GM23338 (cell line): ENCODE results near the gene CDC42BPA. TPM values are rescaled to one million over a fixed set of nuclear protein-coding genes. Genes with fewer than 3 reads are reported as not detected.
A peak's percentile ranks its signal among the peaks of the same experiment; 100 is the strongest.

ENCODE experiments used
- ATAC-seq: fragments of 200-7000 bp; cut with Tn5 transposase; 3 replicates; pipeline ENCODE4 v1.9.1; 2020
- DNase-seq: peaks from one replicate; pipeline ENCODE4 v3.0.0-alpha.2; 2015; ENCODE audit warnings: low spot score
- H2AFZ ChIP-seq: fragments of 200-600 bp; sonication (generic); 2 replicates; pipeline ENCODE4 v1.8.0; 2016; ENCODE audit warnings: antibody characterized with exemption, mild to moderate bottlenecking, moderate library complexity
- H3F3A ChIP-seq: fragments of 200-600 bp; sonication (generic); replicated peaks from 2 replicates; pipeline ENCODE4 v1.8.0; 2017; ENCODE audit warnings: antibody characterized with exemption, mixed run types, low read depth
- H3K27ac ChIP-seq: fragments of 200-600 bp; sonication (generic); 2 replicates; pipeline ENCODE4 v1.6.1; 2016; ENCODE audit warnings: low read depth
- H3K27me3 ChIP-seq: fragments of 200-600 bp; sonication (generic); 2 replicates; pipeline ENCODE4 v1.8.0; 2016; ENCODE audit warnings: mild to moderate bottlenecking, mixed run types, moderate library complexity; ENCODE audit not compliant: insufficient read depth
- H3K36me3 ChIP-seq: fragments of 200-600 bp; sonication (generic); 2 replicates; pipeline ENCODE4 v1.8.0; 2016; ENCODE audit warnings: mild to moderate bottlenecking; ENCODE audit not compliant: insufficient read depth
- H3K4me1 ChIP-seq: fragments of 200-600 bp; sonication (generic); 2 replicates; pipeline ENCODE4 v1.8.0; 2016; ENCODE audit warnings: mild to moderate bottlenecking, moderate library complexity; ENCODE audit not compliant: insufficient read depth
- H3K4me2 ChIP-seq: fragments of 200-600 bp; sonication (generic); 2 replicates; pipeline ENCODE4 v1.7.1; 2017; ENCODE audit warnings: mixed run types
- H3K4me3 ChIP-seq: fragments of 200-600 bp; sonication (generic); 2 replicates; pipeline ENCODE4 v1.6.1; 2016; ENCODE audit warnings: mixed run types
- H3K79me2 ChIP-seq: fragments of 200-600 bp; sonication (generic); replicated peaks from 2 replicates; pipeline ENCODE4 v1.8.0; 2017; ENCODE audit warnings: mild to moderate bottlenecking; ENCODE audit not compliant: insufficient read depth
- H3K9me2 ChIP-seq: fragments of 200-600 bp; sonication (generic); 2 replicates; pipeline ENCODE4 v1.8.0; 2017; ENCODE audit not compliant: insufficient read depth
- H4K20me1 ChIP-seq: fragments of 200-600 bp; sonication (generic); replicated peaks from 2 replicates; pipeline ENCODE4 v1.8.0; 2017; ENCODE audit warnings: mild to moderate bottlenecking; ENCODE audit not compliant: insufficient read depth
- H3K27ac Mint-ChIP-seq: 2 replicates; pipeline ENCODE4 v1.8.0; 2020; ENCODE audit warnings: inconsistent platforms, mild to moderate bottlenecking, moderate library complexity, mixed read lengths
- H3K27me3 Mint-ChIP-seq: 3 replicates; pipeline ENCODE4 v1.8.0; 2022; ENCODE audit warnings: low read depth, mild to moderate bottlenecking, moderate library complexity, mixed read lengths, inconsistent platforms; ENCODE audit not compliant: insufficient read depth, poor library complexity
- H3K36me3 Mint-ChIP-seq: 3 replicates; pipeline ENCODE4 v1.8.0; 2021; ENCODE audit warnings: low read depth, mild to moderate bottlenecking, inconsistent platforms, moderate library complexity, mixed read lengths
- H3K4me1 Mint-ChIP-seq: 3 replicates; pipeline ENCODE4 v1.8.0; 2020; ENCODE audit warnings: mild to moderate bottlenecking, inconsistent platforms, mixed read lengths
- H3K4me3 Mint-ChIP-seq: 3 replicates; pipeline ENCODE4 v1.8.0; 2021; ENCODE audit warnings: moderate library complexity, mild to moderate bottlenecking, inconsistent platforms, mixed read lengths
- H3K9me3 Mint-ChIP-seq: 3 replicates; pipeline ENCODE4 v1.8.0; 2020; ENCODE audit warnings: moderate library complexity, mild to moderate bottlenecking, inconsistent platforms, mixed read lengths
- CREB1 ChIP-seq: fragments of 250-450 bp; sonication (Bioruptor Pico); IDR thresholded peaks from 2 replicates; pipeline ENCODE4 v1.5.0; 2020; ENCODE audit warnings: low read depth, mild to moderate bottlenecking, moderate library complexity
- EZH2 ChIP-seq: fragments of 200-600 bp; sonication (generic); IDR thresholded peaks from one replicate; pipeline ENCODE4 v1.8.0; 2017; ENCODE audit warnings: antibody characterized with exemption, mild to moderate bottlenecking, low read depth; ENCODE audit not compliant: unreplicated experiment
- EZH2phosphoT487 ChIP-seq: fragments of 200-600 bp; sonication (generic); IDR thresholded peaks from one replicate; pipeline ENCODE4 v1.8.1; 2018; ENCODE audit warnings: antibody characterized with exemption; ENCODE audit not compliant: unreplicated experiment
- JUNB ChIP-seq: IDR thresholded peaks from one replicate; pipeline ENCODE4 v1.6.1; 2016; ENCODE audit warnings: antibody characterized with exemption; ENCODE audit not compliant: unreplicated experiment
- NANOG ChIP-seq: IDR thresholded peaks from 2 replicates; pipeline ENCODE4 v1.6.1; 2016; ENCODE audit warnings: antibody characterized with exemption, borderline replicate concordance
- POLR2AphosphoS5 ChIP-seq: IDR thresholded peaks from 2 replicates; pipeline ENCODE4 v1.6.1; 2016; ENCODE audit warnings: antibody characterized with exemption, low read depth
- STAT1 ChIP-seq: IDR thresholded peaks from one replicate; pipeline ENCODE4 v1.6.1; 2016; ENCODE audit warnings: antibody characterized with exemption; ENCODE audit not compliant: unreplicated experiment
- ZNF114 ChIP-seq: fragments of 250-450 bp; sonication (Bioruptor Pico); IDR thresholded peaks from 2 replicates; pipeline ENCODE4 v1.5.0; 2020; ENCODE audit warnings: mild to moderate bottlenecking, moderate library complexity
- ZNF331 ChIP-seq: fragments of 250-450 bp; sonication (Bioruptor Pico); IDR thresholded peaks from 2 replicates; pipeline ENCODE4 v1.5.0; 2020; ENCODE audit warnings: low read depth, mild to moderate bottlenecking, moderate library complexity
- polyA plus RNA-seq: library from polyadenylated mRNA; unstranded; fragments of >200 nt; fragmentation: Nextera tagmentation; extraction: Ambion mirVana; gene quantifications from 2 replicates; pipeline ENCODE4 v1.2.1, GENCODE V29; 2016
- total RNA-seq: library from RNA; depleted of rRNA; stranded (reverse); fragments of >200 nt; shearing (Covaris generic); gene quantifications from 2 replicates; pipeline ENCODE4 v1.2.3, GENCODE V29; 2014
- TF ChIP-seq, protein P1 (sequence below): fragments of 250-450 bp; sonication (Bioruptor Pico); IDR thresholded peaks from 2 replicates; pipeline ENCODE4 v1.5.0; 2020; ENCODE audit warnings: mild to moderate bottlenecking, moderate library complexity
- TF ChIP-seq, protein P2 (sequence below): IDR thresholded peaks from one replicate; pipeline ENCODE4 v1.6.1; 2018; ENCODE audit warnings: antibody characterized with exemption; ENCODE audit not compliant: unreplicated experiment
- TF ChIP-seq, protein P3 (sequence below), 2 experiments: fragments of 200-600 bp in 1 of 2; sonication (generic) in 1 of 2; conservative IDR thresholded peaks; 2 replicates each; pipeline versions ENCODE4 v1.5.1 to v1.6.1; 2016 to 2017; ENCODE audit warnings: antibody characterized with exemption in 2 of 2, low read depth in 2 of 2, mild to moderate bottlenecking in 2 of 2, moderate library complexity in 1 of 2

CDC42BPA gene
- total and polyA plus RNA-seq, 2 experiments from 2014 or later, result 17.7 to 40.1 TPM

DNA sequence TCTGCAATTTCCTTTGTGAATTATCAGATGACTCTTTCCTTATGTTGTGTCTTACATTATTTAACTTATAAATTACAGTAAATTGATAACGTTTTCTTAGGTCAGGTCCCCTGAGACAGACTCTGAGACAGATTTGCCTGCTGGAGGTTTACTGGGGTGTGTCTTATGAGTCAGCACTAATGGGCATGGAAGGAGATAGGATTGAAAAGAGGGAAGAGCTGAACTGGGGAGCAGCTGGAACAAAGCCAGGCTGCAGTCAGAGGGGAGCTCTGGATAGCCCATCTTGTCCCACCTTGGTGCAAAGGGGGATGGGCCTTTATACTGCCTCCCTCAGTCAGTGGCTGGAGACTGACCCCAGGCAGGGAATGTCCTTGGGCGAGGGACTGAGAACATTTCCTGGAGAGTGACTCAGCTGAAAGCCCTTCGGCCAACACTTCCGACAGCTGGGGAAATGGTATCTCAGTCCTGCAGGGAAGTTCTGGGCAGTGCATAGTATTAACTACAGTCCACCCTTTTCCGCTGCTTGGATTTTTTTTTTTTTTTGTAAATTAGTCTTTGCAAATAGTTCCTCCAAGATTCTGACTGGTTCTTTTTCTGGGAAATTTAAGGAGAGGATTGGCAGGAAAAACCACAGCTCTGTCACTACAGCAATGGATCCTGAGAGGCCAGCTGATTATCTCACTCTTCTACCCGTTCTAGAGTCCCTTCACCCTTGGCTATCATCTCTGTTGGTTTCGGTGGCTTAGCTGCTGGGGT is 39.1 kb upstream of the CDC42BPA start:
- Histone ChIP-seq H3K27ac (peak overlapping the region; percentile 73), H3K79me2 (no peaks in the 10 kb centered on the region), H3K36me3 (no peaks in the 10 kb centered on the region), H3K27me3 (no peaks in the 10 kb centered on the region), H3K4me2 (peak overlapping the region; percentile 19), H3F3A (no peaks in the 10 kb centered on the region), H3K4me1 (peaks cover 23% of the 10 kb centered on the region), H3K4me3 (no peak overlapping the region), H2AFZ (peak overlapping the region; percentile 81), H4K20me1 (no peaks in the 10 kb centered on the region), H3K9me2 (peaks cover 26% of the 10 kb centered on the region; the same call in 1 of the 2 replicates)
- H3K4me3 Mint-ChIP-seq, result no peak overlapping the region
- peak; percentile 50 for ATAC-seq
- H3K27ac Mint-ChIP-seq, result peak overlapping the region; percentile 79
- peak; percentile 38 for DNase-seq
- TF ChIP-seq NANOG (no peak), JUNB (no peak), POLR2AphosphoS5 (no peak), STAT1 (no peak), EZH2phosphoT487 (no peak), ZNF331 (no peak), EZH2 (no peak), CREB1 (CRISPR knock-in tag) (no peak), ZNF114 (no peak)
- TF ChIP-seq, protein P1, sequence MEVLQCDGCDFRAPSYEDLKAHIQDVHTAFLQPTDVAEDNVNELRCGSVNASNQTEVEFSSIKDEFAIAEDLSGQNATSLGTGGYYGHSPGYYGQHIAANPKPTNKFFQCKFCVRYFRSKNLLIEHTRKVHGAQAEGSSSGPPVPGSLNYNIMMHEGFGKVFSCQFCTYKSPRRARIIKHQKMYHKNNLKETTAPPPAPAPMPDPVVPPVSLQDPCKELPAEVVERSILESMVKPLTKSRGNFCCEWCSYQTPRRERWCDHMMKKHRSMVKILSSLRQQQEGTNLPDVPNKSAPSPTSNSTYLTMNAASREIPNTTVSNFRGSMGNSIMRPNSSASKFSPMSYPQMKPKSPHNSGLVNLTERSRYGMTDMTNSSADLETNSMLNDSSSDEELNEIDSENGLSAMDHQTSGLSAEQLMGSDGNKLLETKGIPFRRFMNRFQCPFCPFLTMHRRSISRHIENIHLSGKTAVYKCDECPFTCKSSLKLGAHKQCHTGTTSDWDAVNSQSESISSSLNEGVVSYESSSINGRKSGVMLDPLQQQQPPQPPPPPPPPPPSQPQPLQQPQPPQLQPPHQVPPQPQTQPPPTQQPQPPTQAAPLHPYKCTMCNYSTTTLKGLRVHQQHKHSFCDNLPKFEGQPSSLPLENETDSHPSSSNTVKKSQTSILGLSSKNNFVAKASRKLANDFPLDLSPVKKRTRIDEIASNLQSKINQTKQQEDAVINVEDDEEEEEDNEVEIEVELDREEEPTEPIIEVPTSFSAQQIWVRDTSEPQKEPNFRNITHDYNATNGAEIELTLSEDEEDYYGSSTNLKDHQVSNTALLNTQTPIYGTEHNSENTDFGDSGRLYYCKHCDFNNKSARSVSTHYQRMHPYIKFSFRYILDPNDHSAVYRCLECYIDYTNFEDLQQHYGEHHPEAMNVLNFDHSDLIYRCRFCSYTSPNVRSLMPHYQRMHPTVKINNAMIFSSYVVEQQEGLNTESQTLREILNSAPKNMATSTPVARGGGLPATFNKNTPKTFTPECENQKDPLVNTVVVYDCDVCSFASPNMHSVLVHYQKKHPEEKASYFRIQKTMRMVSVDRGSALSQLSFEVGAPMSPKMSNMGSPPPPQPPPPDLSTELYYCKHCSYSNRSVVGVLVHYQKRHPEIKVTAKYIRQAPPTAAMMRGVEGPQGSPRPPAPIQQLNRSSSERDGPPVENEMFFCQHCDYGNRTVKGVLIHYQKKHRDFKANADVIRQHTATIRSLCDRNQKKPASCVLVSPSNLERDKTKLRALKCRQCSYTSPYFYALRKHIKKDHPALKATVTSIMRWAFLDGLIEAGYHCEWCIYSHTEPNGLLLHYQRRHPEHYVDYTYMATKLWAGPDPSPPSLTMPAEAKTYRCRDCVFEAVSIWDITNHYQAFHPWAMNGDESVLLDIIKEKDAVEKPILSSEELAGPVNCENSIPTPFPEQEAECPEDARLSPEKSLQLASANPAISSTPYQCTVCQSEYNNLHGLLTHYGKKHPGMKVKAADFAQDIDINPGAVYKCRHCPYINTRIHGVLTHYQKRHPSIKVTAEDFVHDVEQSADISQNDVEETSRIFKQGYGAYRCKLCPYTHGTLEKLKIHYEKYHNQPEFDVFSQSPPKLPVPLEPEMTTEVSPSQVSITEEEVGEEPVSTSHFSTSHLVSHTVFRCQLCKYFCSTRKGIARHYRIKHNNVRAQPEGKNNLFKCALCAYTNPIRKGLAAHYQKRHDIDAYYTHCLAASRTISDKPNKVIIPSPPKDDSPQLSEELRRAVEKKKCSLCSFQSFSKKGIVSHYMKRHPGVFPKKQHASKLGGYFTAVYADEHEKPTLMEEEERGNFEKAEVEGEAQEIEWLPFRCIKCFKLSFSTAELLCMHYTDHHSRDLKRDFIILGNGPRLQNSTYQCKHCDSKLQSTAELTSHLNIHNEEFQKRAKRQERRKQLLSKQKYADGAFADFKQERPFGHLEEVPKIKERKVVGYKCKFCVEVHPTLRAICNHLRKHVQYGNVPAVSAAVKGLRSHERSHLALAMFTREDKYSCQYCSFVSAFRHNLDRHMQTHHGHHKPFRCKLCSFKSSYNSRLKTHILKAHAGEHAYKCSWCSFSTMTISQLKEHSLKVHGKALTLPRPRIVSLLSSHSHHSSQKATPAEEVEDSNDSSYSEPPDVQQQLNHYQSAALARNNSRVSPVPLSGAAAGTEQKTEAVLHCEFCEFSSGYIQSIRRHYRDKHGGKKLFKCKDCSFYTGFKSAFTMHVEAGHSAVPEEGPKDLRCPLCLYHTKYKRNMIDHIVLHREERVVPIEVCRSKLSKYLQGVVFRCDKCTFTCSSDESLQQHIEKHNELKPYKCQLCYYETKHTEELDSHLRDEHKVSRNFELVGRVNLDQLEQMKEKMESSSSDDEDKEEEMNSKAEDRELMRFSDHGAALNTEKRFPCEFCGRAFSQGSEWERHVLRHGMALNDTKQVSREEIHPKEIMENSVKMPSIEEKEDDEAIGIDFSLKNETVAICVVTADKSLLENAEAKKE, result no peak
- TF ChIP-seq, protein P2, sequence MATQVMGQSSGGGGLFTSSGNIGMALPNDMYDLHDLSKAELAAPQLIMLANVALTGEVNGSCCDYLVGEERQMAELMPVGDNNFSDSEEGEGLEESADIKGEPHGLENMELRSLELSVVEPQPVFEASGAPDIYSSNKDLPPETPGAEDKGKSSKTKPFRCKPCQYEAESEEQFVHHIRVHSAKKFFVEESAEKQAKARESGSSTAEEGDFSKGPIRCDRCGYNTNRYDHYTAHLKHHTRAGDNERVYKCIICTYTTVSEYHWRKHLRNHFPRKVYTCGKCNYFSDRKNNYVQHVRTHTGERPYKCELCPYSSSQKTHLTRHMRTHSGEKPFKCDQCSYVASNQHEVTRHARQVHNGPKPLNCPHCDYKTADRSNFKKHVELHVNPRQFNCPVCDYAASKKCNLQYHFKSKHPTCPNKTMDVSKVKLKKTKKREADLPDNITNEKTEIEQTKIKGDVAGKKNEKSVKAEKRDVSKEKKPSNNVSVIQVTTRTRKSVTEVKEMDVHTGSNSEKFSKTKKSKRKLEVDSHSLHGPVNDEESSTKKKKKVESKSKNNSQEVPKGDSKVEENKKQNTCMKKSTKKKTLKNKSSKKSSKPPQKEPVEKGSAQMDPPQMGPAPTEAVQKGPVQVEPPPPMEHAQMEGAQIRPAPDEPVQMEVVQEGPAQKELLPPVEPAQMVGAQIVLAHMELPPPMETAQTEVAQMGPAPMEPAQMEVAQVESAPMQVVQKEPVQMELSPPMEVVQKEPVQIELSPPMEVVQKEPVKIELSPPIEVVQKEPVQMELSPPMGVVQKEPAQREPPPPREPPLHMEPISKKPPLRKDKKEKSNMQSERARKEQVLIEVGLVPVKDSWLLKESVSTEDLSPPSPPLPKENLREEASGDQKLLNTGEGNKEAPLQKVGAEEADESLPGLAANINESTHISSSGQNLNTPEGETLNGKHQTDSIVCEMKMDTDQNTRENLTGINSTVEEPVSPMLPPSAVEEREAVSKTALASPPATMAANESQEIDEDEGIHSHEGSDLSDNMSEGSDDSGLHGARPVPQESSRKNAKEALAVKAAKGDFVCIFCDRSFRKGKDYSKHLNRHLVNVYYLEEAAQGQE, result no peak
- TF ChIP-seq, protein P3, sequence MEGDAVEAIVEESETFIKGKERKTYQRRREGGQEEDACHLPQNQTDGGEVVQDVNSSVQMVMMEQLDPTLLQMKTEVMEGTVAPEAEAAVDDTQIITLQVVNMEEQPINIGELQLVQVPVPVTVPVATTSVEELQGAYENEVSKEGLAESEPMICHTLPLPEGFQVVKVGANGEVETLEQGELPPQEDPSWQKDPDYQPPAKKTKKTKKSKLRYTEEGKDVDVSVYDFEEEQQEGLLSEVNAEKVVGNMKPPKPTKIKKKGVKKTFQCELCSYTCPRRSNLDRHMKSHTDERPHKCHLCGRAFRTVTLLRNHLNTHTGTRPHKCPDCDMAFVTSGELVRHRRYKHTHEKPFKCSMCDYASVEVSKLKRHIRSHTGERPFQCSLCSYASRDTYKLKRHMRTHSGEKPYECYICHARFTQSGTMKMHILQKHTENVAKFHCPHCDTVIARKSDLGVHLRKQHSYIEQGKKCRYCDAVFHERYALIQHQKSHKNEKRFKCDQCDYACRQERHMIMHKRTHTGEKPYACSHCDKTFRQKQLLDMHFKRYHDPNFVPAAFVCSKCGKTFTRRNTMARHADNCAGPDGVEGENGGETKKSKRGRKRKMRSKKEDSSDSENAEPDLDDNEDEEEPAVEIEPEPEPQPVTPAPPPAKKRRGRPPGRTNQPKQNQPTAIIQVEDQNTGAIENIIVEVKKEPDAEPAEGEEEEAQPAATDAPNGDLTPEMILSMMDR (conservative IDR thresholded peaks at IDR 0.05; ENCODE audit: low read depth in 2 of 2), result no peak
- no peaks in the 10 kb centered on the region for H3K36me3 Mint-ChIP-seq
- H3K27me3 Mint-ChIP-seq, result peaks cover 10% of the 10 kb centered on the region
- peaks cover 26% of the 10 kb centered on the region for H3K4me1 Mint-ChIP-seq
- no peaks in the 10 kb centered on the region for H3K9me3 Mint-ChIP-seq
